ENCODE results near the gene TRIML1.

TRIML1 gene, protein sequence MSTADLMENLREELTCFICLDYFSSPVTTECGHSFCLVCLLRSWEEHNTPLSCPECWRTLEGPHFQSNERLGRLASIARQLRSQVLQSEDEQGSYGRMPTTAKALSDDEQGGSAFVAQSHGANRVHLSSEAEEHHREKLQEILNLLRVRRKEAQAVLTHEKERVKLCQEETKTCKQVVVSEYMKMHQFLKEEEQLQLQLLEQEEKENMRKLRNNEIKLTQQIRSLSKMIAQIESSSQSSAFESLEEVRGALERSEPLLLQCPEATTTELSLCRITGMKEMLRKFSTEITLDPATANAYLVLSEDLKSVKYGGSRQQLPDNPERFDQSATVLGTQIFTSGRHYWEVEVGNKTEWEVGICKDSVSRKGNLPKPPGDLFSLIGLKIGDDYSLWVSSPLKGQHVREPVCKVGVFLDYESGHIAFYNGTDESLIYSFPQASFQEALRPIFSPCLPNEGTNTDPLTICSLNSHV

DNA sequence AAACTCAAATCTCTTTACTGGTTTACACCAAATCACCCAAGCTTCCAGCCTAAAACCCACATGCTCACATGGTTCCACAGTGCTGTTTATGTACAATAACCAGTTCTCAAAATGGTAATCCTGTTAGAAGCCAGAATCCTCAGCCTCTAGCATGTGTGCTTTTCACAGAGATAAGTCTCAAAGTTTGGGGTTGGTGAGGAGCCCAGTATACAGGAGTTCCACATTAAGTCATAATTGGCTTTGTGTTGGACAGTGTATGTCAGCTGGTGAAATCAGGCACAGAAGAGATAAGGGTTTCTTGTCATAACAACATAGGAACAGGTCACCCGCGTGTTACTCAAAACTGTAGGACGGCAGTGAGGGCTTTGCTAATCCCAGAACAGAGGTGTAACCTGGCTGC lies at the start of gene TRIML1:
Gene TRIML1, plus strand, starts transcription at position 301 of the 400 bp plus-strand sequence. CDS start 118 bp downstream, outside the sequence.
- DNase-seq (ENCODE audit: low read depth in 3 of 3, low spot score in 1 of 3) = no peak

DNA sequence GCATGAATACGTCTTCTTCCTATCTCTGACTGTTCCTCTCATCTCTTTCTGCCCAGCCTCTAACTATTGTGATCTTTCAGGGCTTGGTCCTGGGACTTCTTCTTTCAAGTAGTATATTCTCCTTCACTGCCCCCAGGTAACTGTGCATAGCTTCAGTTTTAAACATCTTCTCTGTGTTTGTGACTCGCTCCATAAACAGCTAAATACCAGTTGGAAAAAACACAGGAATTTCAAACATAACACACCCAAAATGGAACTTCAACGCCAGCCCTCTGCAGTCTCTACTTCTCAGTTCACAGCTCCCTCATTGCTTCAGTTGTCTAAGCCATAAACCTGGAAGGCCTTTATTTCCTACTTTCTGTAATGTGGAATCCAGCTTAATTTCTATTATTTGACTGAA lies 46.4 kb upstream of the TRIML1 start:
- DNase-seq (ENCODE audit: low read depth in 3 of 3, low spot score in 1 of 3) = no peak

DNA sequence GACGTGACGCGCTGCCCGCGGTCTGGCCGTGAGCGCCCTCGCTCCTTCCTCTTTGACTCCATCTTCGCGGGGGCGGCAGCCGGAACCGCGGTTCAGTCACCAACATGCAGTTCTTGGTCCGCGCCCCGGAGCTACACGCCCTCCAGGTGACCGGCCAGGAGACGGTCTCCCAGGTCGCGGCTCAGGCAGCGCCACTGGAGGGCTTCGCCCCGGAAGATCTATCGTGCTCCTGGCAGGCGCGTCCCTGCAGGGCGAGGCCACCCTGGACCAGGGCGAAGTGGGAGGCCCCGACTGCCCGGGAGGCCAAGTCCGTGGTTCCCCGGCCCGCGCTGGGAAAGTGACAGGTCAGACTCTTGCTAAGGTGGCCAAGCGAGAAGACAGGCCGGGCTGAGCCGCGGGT lies 32.8 kb upstream of the TRIML1 start:
- no peak for DNase-seq (ENCODE audit: low read depth in 3 of 3, low spot score in 1 of 3)

DNA sequence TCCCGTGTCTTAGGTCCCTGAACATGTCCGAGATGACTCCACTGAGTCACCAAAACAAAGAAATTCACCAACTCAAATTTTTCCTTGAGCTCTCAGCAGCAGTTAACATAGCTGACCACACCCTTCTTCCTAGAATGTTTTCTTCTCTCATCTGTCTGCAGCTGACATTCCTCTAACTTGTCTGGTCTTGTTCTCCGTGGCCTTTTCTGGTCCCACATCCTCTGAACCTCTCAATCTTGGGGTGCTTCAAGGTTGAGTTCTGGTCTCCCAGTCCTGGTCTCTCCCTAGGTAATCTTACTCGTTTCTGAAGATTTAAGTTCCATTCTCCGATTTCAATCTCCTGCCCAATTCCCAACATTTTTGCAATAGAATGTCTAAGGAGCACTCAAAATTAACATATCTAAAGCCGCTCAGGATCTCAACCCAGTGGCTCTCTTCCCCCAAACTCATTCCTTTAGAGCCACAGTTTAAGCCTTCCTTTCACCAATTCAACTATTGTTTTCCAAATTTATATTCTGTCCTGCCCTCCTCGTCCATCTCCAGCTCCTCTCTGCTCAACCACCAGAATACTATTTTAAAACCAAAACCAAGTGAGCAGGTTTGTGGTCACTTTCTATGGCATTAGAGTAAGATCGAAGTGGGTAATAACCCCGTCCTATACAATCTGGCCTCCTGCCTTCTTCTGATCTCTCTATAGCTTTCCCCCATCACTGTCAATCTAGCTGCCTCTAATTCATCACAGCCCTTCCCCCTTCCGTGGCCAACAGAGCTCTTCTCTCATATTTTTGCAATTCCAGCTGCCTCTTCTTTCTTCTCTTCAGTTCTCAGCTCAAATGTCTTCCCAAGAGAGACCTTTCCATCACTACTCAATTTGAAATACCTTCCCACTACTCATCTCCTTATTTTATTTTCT lies 31.1 kb upstream of the TRIML1 start:
- no peak for DNase-seq (ENCODE audit: low read depth in 3 of 3, low spot score in 1 of 3)

DNA sequence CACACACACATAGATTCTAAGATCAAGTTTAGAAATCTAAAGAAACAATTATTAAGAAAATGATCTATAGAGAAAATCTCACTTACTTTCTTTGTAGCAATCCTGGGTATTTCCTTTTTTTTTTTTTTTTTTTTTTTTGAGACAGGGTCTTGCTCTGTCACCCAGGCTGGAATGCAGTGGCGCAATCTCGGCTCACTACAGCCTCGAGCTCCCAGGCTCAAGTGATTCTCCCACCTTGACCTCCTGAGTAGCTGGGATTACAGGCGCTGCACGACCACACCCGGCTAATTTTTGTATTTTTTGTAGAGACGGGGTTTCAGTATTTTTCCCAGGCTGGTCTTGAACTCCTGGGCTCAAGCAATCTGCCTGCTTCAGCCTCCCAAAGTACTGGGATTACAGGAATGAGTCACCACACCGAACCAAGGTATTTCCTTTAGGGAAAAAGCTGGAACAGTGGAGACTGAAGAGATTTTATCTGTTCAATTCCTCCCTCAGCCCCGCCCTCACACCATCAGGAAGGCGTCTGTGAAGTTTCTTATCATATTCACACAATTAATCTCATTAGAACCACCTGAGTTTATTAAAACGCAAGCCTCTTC lies 30.0 kb upstream of the TRIML1 start, which contains the start of gene TRIML2:
Gene TRIML2, minus strand, starts transcription at position 447 of the 599 bp plus-strand sequence. CDS start 4,235 bp downstream, outside the sequence.
- no peak for DNase-seq (ENCODE audit: low read depth in 3 of 3, low spot score in 1 of 3)

DNA sequence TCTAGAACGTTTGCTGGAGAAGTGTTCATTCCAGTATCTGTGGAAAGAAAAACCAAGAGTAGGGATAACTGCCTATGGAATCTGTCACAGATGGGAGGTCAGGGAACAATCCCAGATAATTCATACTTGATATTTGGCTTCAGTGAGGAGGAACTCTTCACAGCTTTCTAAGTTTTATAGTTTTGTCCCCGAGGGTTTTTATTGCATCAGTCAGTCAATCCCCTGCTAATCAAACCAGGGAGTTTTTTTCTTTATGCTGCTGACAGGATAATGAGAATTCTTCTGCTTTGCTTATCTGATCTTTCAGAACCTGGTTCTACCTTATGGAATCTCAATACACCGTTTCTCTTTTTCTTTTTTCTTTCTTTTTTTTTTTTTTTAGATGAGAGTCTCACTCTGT lies 29.2 kb upstream of the TRIML1 start:
- DNase-seq (ENCODE audit: low read depth in 3 of 3, low spot score in 1 of 3) = no peak

DNA sequence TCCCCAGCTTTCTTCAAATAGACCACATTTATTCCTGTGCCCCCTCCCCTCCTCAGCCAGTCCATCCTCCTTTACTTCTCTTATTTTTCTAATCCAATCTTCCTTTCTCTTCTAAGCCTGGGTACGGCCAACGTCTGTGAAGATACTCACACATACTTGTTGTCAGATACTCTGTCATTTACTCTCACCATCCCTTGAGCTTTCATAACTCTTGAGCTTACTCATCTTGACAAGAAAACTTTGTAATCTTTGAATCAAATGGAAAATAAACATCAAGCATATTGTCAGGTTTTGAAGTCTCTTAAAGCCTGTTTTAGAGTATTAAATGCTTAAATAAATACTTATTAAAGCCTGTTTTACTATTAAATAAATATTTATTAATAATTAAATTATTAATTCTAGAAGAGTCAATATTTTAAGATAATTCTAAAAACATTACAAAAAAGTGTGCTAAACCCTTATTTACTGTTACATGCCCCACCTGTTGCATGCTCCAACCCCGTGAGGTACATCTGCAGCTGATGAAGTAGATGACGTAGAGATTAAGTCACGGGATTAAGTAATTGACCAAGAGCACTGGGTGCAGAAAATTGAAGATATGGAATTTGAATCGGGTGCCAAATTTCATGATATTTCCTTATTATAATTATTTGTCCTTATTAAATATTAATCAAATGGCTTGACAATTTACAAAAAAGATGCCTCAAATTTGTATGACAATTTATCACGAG lies 28.3 kb upstream of the TRIML1 start:
- DNase-seq (ENCODE audit: low read depth in 3 of 3, low spot score in 1 of 3) = no peak

DNA sequence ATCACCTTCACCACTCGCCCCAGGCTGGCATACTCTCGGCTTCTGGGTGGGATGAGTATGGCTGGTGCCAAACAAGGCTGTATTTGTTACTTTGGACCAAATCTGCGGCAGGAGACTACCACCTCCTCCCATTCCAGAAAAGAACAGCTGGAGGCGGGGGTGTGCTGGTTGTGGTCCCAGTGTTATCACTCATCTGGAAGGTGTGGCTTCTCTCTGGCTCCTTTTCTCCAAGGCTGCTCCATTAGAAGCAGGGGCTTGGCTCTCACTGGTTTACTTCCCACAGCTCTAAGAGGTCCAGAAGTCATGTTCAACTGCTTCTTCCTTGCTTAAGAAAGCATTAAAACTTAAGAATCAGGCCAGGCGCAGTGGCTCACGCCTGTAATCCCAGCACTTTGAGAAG lies 27.3 kb upstream of the TRIML1 start:
- no peak for DNase-seq (ENCODE audit: low read depth in 3 of 3, low spot score in 1 of 3)

DNA sequence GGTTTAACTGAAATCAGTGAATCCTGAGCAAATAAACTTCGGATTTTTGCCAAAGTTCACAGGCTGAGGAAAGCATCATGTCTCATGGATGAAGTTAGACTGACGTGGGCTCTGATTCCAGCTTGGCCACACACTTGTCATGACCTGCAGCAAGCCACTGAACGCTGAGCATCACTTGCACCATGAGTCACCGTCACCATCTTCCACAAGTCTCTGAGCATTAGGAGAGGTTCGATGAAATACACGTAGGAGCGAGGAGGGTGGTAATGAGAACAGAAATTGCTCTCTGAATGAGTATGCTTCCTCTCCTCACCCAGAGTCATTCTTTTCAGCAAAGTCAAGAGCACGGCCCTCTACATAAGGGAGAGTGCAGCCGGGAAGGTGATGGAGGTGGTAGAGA lies 26.1 kb upstream of the TRIML1 start:
- no peak for DNase-seq (ENCODE audit: low read depth in 3 of 3, low spot score in 1 of 3)

DNA sequence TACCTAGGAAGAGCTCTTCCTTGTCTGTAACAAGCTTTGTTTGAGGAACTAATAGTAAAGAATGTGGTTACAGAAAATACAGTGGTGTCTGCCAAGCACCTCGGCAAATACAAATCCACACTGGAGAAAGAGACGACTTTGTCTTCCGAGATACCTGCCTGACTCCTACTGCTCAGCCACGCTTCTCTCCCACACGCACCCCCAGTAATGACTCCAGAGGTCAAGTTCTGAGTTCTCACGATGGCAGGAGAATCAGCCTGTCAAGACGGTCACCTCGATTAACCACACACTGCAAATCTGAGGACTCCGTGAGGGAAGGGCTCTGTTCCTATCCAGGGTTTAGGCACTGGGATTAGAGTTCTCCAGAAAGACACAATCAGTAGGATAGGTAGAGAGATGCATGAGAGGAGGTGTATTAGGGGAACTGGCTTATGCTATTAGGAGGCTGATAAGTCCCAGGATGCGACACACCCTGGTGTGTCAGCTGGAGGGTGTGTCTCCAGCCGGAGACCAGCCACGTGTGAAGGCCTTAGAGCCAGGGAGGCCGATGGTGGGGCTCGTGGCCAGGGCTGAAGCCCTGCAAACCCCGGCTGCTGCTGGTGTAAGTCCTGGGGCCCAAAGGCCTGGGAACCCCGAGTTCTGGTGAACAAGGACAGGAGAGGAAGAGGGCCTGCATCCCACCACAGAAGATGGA lies 21.5 kb upstream of the TRIML1 start:
- no peak for DNase-seq (ENCODE audit: low read depth in 3 of 3, low spot score in 1 of 3)

DNA sequence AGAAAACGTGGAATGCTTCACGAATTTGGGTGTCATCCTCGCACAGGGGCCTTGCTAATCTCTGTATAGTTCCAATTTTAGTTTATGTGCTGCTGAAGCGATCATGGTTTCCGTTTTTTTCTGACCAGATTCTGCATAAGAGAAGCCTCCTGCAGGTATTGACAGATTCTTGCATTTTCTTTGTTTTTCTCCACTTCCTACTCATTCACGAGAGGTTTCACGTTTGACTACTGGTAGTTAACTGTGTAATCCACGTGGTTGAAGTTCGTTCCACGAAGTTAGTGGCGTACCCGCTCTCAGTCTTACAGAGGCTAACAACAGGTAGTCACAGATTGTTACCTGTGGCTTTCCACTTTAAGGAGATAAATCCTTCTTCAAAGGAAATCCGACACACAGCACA lies 17.7 kb upstream of the TRIML1 start:
- DNase-seq (ENCODE audit: low read depth in 3 of 3, low spot score in 1 of 3) = no peak

DNA sequence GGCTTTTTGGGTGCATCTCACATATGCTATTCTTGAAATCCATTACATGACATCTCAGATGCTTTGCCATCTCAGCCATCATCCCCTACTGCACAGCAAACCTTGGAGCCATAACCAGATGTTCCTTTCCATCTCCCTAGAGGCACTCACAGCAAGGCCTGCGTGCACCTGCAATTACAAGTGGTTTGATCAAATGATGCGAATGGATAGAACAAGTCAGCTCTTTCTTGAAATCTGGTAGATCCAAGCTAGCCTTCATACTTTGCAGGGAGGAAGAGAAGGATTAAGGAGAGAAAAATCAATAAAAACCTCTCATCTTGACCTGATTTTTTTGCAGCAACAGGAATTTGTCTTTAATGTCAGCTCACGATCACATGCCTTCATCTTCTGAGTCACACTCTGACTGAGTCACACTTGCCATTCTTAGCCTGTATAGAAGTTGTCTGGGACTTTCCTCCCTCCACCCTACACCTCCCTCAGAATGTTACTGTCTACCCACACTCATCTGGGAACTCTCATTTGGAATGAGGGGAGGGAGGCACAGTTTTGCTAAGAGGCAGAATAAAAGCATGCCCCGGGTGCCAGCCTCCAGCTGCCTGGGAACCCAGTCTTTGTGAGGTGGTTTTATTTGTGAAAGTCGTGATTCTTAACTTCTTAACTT lies 11.9 kb upstream of the TRIML1 start:
- DNase-seq (ENCODE audit: low read depth in 3 of 3, low spot score in 1 of 3) = no peak

DNA sequence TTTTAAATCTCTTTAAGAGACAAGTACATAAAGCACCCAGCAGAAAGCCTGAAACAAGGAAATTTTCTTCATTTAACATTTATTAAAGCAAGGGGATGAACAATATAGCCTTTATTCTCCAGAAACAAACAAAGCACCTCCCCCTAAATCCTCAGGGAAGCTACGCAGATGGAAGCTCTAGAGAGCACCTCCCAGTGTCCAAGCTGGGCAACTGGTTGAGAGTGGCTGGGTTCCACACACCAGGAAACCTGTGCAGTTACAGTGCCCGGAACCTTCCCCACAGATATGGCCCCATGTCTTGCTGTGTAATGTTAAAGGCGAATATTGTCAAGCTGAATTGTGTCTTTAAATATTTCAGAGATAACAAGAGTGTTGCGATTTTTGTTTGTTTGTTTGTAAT lies 8.9 kb upstream of the TRIML1 start:
- no peak for DNase-seq (ENCODE audit: low read depth in 3 of 3, low spot score in 1 of 3)

DNA sequence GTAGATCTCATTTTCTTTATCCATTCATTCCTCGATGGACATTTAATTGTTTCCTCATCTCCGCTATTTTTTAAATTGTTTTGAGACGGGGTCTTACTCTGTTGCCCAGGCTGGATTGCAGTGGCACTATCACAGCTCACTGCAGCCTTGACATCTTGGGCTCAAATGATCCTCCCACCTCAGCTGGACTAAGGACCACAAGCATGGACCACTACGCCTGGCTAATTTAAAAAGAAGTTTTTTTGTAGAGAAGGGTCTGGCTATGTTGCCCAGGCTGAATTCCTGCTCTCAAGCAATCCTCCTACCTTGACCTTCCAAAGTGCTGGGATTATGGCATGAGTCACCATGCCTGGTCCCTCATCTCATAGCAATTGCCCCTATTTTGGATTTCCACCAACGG lies 7.0 kb upstream of the TRIML1 start:
- DNase-seq (ENCODE audit: low read depth in 3 of 3, low spot score in 1 of 3) = no peak

DNA sequence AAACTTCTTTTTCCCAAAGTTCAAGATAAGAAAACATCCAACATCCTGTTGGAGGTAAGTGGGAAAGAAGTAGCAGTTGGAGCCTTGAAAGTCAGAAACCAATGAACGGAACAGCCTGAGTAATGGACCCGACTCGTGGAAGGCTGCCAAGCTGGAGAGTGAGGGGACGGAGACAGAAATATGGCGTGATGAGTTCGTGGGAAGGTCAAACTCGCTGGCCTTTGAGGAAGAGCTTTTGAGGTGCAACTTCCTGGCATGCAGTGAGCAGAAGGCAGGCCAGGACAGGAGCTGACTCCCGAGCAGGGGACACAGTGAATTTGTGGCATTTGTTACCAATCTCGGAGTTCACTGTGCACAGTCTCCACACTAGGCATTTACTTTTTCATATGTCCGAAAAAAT lies 1.0 kb upstream of the TRIML1 start:
- no peak for DNase-seq (ENCODE audit: low read depth in 3 of 3, low spot score in 1 of 3)

DNA sequence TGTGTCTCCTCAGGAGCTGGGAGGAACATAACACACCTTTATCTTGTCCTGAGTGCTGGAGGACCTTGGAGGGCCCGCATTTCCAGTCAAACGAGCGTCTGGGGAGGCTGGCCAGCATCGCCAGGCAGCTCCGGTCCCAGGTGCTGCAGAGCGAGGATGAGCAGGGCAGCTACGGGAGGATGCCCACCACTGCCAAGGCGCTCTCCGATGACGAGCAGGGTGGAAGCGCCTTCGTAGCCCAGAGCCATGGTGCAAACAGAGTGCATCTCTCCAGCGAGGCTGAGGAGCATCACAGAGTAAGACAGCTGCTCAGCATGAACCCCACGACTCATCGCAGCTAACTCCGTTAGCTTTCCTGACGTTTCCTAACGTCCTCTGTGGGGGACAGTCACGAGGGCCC lies 430 bp downstream of the TRIML1 start:
- no peak for DNase-seq (ENCODE audit: low read depth in 3 of 3, low spot score in 1 of 3)

DNA sequence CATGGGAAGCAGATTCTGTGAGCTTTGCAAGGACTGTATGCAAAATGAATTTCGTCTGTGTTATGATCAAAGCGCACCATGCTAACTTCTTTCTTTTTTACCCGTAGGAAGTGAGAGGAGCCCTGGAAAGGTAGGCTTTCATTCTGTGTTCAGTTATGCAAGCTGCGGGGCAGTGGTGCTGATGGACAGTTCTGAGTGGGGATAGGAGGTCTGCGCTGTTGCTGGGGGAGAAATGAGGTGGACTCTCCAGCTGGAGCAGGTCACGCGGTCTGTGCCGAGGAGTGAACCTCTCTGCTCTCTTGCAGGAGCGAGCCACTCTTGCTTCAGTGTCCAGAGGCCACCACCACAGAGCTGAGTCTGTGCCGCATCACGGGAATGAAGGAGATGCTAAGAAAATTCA lies 4.5 kb downstream of the TRIML1 start:
- DNase-seq (ENCODE audit: low read depth in 3 of 3, low spot score in 1 of 3) = no peak

DNA sequence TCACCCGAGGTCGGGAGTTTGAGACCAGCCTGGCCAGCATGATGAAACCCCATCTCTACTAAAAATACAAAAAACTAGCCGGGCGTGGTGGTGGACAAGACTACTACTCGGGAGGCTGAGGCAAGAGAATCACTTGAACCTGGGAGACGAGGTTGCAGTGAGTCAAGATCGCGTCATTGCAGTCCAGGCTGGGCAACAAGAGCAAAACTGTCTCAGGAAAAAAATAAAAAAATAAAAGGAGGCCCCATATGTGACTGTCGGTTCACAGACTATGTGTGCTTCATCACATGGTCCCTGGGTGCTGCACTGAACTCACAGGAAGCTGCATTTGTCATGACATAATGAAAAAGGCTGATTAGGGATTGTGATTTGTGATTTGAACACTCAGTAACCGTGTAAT lies 6.4 kb downstream of the TRIML1 start:
- DNase-seq (ENCODE audit: low read depth in 3 of 3, low spot score in 1 of 3) = no peak

DNA sequence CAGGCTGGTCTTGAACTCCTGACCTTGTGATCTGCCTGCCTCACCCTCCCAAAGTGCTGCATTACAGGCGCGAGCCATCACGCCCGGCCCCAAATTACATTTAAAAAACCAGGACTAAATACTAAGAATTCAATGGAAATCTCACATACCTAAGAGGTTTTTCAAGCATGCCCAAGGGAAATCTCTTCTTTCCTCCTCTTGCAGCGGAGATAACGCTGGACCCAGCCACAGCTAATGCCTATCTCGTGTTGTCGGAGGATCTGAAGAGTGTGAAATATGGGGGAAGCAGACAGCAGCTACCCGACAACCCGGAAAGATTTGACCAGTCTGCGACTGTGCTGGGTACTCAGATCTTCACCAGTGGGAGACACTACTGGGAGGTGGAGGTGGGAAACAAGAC lies 7.4 kb downstream of the TRIML1 start:
- no peak for DNase-seq (ENCODE audit: low read depth in 3 of 3, low spot score in 1 of 3)

DNA sequence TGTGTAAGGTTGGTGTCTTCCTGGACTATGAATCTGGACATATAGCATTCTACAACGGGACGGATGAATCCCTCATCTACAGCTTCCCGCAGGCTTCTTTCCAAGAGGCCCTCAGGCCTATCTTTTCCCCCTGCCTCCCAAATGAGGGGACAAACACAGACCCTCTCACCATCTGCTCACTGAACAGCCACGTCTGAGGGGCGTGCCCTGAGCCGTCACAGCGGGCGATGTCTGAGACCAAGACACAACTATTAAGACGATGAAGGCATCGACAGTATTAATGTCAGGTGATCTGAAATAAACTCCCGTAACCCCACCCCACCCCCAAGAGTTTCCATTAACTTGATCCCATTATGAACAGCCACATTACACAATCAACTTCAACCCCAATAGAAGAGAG lies 7.9 kb downstream of the TRIML1 start:
- no peak for DNase-seq (ENCODE audit: low read depth in 3 of 3, low spot score in 1 of 3)

Measured in stimulated activated CD4-positive, alpha-beta T cell treated with anti-CD3 and anti-CD28 coated beads, TNF-alpha, amount 100 ng/mL, for 1 hour (primary cell).